Thyroid gland (tissue), 4 donors: Measurements from ENCODE around the gene AMACR.

Experiments
- CTCF ChIP-seq, 6 experiments: fragments of 200-600 bp in 3 of 6; fragments of 450-650 bp in 3 of 6; sonication (generic) in 3 of 6; IDR thresholded peaks; one replicate each; pipeline ENCODE4 v1.5.1; 2016 to 2019; ENCODE audit warnings: antibody characterized with exemption in 6 of 6, mild to moderate bottlenecking in 2 of 6, inconsistent platforms in 1 of 6, moderate library complexity in 1 of 6
- POLR2A ChIP-seq, 2 donors: fragments of 450-650 bp; IDR thresholded peaks; one replicate each; pipeline ENCODE4 v1.6.1; 2017; ENCODE audit warnings: antibody characterized with exemption in 2 of 2, mild to moderate bottlenecking in 2 of 2, moderate library complexity in 1 of 2

- TF ChIP-seq POLR2A (IDR thresholded peaks at IDR 0.05) (no peak), CTCF (IDR thresholded peaks at IDR 0.05) (no peak)
Measured at GRCh38 chr5:34045996-34046395, 38.1 kb upstream of the AMACR start.
